Activated CD8-positive, alpha-beta memory T cell treated with anti-CD3 and anti-CD28 coated beads, Interleukin-2, amount 50 U/mL, for 1 hour (primary cell): ENCODE measurements around the gene SRPX2.

ENCODE experiments used
- DNase-seq: peaks from one replicate; pipeline ENCODE4 v3.0.0-alpha.2; 2020; ENCODE audit errors: extremely low read depth

The SRPX2 gene

DNA sequence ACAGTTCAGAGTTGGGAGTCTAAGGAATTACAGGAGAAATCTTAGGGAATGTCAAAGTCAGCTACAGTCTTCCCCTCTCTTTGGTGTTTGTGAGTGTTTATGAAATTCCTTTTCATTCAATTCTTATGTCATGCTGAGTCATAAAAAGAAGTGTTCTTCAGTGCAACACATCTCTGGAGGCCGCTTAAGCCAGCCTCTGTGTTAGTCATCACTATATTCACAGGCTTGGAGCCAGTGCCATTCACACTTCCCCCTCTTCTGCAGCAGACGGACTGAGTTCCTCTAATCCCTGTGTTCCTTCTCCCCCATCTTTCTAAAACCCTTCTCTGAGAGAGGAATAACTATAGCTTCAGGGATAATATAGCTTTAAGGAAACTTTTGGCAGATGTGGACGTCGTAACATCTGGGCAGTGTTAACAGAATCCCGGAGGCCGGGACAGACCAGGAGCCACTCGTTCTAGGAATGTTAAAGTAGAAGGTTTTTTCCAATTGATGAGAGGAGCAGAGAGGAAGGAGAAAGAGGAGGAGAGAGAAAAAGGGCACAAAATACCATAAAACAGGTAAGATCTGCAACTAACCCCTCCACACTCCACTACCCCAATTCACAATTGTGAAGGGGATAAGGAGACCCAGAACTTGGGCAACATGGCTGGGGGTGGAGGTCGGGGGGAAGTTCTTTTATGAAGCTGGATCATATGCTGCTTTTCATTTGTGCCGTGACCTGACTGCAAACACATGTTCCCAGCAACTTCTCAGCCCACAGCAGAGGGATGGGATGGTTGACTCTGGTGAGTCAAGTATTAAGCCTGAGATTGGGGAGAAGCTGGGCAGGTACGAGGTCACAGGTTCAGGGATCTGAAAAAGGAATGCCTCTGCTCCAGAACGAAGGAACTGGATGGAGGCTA is at the start of gene SRPX2:
TSS of gene SRPX2 (plus strand) at position 244 of the 905 bp plus-strand sequence. CDS start 2,124 bp downstream, outside the sequence.
- DNase-seq: no peak

DNA sequence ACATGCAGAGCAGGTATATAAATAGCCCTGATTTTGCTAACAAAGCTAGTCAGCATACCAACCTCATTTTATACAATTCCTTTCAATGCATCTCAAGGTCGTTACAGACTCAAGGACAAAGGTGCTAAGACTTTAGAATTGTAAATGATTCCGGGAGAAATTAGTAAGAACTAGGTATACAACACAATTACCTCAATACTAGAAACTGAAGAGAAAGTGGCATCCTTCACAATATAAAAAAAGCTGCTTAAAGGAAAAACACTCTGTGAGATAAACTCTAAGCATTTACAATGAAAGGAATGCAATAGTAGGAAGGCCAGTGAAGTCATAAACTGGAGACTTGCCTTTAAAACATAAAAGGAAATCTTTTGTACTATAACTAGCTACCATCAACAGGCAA is 47.4 kb upstream of the SRPX2 start:
- DNase-seq: no peak

DNA sequence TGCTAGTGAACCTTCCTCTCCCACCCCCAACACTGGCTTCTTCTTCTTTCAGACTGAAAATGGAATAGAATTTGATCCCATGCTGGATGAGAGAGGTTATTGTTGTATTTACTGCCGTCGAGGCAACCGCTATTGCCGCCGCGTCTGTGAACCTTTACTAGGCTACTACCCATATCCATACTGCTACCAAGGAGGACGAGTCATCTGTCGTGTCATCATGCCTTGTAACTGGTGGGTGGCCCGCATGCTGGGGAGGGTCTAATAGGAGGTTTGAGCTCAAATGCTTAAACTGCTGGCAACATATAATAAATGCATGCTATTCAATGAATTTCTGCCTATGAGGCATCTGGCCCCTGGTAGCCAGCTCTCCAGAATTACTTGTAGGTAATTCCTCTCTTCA is 44.5 kb upstream of the SRPX2 start:
- DNase-seq: no peak

DNA sequence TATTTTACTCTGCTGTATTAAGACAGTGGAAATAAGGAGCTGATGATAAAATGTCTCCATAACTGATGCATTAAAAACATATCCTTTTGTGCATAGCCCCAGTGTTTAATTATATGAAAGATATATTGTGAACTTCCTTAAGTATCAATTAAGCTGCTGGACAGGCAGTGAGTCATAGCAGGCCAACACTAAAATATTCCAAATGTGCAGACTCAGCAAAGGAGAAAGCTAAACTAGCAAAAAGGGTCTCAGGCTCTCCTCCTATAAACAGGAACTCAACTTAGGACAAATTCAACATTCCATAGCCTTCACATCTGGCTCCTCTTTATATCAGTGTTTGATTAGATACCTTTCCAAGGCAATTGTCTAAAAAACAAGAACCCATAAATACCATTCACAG is 43.7 kb upstream of the SRPX2 start:
- no peak for DNase-seq

- DNase-seq: no peak
These were observed 43.2 kb upstream of the SRPX2 start for GRCh38 chrX:100600758-100601157.

DNA sequence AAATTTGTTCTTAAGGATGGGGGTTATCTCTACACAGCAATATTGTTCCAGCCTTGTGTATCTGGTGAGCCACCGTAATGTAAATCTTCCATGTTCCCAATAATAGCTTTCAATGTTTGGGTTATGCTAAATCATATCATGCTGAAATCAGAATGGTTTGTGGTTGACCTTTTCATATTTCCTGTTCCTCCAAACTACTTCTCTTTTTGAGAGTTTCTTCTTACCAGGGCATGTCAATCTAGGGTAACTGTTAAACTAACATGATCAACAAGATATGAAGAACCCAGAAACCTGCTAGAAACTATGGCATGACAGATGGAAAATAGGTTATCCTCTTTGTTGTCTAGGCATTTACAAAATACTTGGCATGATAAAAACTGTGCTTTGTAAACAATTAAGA is 37.2 kb upstream of the SRPX2 start:
- no peak for DNase-seq

GRCh38 chrX:100609591-100609990 is 34.4 kb upstream of the SRPX2 start:
- DNase-seq: no peak

DNA sequence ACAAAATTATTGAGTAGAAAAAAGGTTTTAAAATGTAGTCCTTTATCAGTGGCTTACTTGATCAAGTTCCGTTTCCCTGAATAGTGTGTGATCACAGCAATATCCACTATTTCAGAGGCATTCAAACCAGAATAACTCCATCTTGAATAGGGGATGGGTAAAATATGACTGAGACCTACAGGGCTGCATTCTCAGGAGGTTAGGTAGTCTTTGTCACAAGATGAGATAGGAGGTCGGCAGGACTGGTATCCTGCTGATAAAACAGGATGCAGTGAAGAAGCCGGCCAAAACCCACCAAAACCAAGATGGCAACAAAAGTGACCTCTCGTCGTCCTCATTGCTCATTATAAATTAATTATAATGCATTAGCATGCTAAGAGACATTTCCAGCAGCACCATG is 32.0 kb upstream of the SRPX2 start:
- no peak for DNase-seq

DNA sequence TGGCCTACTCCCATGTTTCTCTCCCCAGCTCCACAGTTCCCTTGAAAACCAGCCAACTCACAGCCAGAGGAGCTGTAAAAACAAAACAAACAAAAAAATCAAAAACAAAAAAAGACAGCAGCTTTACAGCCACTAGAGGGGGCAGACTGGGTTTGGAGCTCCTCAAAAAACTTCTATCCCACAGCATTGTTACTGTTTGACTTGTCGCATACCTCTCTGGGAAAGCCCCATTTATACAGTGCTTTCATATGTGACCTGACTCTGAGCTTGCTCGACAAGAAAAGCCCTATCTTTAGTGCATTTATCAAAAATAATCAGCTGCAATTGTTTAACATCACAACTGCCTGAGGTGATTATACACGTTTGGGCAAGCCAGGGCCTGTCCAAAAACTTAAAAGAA is 29.0 kb upstream of the SRPX2 start:
- DNase-seq: no peak

GRCh38 chrX:100623001-100623400 is 21.0 kb upstream of the SRPX2 start:
- DNase-seq: no peak

DNA sequence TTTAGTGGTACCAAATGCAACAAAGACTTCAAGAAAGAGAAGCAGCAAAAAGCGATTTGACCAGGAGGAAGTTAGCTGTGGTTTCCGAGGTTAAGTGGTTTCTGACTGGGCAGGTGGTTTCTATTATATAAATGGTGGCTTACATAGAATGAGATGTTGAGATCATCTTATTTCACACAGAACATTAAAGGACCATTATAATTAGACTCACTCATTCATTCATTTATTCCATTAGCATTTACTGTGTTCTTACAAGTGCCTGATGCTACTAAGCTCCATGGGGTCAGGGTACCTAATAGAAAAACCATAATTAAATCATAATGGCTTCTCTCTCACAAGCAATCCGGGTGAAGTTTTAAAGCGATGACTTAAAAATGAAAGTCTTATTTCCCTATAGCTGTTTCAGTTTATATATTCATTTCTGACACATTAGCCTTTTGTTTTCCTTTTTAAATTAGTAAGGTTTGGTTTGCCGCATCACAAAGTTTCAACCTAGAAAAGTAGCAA is 18.0 kb upstream of the SRPX2 start:
- no peak for DNase-seq

- no peak for DNase-seq
These were observed 9.0 kb upstream of the SRPX2 start for GRCh38 chrX:100635040-100635439.

GRCh38 chrX:100635989-100636320 is 8.0 kb upstream of the SRPX2 start:
- no peak for DNase-seq

DNA sequence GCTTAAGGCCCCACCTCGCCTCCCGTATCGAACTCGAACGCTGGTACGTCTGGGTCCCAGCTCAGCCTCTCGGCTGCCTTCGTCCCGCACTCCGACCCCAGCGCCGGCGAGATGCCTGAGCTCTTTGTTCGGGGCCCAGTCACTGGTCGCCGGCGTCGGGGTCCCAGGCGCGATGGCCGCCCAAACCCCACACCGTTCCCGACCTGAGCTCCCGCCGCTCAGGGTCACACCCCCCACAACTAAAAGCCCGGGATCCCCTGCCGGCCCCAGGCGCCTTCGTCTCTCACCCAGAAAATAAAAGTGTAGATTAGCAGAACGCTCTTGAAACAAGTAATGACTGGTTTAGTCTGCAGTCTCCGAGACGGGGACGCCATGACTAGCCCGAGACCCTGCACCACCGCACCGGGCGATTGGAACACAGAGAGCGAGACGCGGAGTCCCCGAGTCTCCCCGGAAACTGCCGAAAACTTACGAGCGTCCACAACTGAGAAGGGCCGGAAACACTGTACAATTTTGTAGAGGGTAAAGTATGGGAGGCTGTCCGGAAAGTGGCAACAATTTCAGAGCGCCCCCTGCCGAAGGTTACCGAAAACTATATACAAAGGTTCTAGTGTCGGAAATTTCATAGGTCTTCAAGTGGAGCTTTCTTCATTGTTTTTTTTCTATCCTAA is 7.5 kb upstream of the SRPX2 start, which contains the start of gene TSPAN6:
TSS of gene TSPAN6 (minus strand) at position 486 of the 671 bp plus-strand sequence. CDS start at position 374, 112 bp downstream.
- DNase-seq: peak; percentile 29

GRCh38 chrX:100642290-100642689 is 1.7 kb upstream of the SRPX2 start:
- no peak for DNase-seq

DNA sequence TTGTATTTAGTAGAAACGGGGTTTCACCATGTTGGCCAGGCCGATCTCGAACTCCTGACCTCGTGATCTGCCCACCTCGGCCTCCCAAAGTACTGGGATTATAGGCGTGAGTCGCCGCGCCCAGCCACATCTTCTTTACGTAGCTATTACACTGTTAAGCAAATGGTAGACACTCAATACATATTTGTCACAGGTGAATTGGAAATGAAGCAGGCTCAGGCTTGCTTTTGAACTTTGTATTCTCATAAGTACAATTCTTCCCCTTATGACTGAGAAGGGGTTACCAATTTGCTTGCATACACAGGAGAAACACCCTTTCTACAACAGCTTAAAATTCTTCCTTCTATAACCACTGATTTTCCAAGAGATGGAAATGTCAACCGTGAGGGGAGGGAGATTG is 787 bp upstream of the SRPX2 start:
- no peak for DNase-seq

DNA sequence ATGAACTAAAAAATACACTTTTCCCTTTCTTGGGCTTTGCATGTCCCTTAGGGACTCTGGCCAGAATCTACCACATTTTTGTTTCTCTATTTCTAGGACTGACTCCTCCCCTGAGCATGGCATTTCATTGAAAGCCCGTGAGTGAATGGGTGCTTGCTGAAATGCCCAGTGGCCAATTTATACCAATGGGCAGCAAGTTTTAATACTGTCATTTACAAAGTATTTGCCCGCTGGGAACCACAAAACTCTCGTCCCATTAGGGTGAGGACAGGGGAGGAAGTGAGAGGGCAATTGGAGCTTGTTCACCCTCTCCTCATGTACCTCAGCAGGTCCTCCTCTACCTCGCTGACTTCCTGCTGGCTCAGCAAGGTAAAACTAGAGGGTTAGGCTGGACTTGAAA is 1.1 kb downstream of the SRPX2 start:
- no peak for DNase-seq

GRCh38 chrX:100647095-100647494 is 3.1 kb downstream of the SRPX2 start:
- DNase-seq: no peak

- no peak for DNase-seq
These were observed 3.7 kb downstream of the SRPX2 start for GRCh38 chrX:100647739-100648138.

DNA sequence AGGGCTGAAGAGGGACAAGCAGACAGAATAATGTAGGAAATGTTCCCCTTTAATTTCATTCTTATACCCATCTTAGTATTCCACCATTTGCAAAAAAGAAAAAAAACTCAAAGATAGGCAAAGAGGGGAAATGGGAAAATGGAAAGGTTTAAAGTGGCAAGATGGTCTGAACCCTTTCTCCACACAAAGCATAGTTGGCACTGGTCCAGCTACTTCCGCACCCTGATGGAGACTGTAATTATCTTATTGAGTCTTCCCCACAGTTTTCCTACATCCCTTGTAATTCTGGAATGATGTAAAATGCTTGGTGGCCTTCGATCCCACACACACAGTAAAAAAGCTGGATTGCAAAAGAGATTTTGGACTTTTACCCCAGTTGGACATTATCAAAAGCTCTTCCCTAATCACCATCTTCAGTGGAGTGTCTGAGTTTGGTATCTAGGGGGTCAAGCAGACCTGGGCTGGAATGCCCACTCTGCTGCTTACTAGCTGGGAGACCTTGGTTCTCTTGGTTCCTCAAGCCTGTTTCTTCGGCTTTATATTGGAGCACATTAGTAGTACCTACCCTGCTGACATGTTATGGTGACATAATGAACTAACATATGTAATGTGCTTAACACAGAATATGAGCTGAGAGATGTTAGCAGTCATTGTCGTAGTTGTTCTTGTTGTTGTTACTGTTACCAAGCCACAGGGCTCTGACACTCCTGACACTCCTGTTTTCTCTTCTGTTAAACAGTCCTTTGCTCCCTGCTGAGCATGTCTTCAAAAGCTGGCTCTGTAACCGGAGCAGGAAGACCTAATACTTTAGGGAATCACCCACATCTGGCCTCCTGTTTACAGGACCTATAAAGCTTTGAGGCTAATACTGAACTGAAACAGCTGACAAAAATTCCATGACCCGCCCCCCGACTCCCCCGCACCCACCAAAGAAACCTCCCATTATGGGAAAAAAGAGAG is 4.7 kb downstream of the SRPX2 start:
- no peak for DNase-seq

DNA sequence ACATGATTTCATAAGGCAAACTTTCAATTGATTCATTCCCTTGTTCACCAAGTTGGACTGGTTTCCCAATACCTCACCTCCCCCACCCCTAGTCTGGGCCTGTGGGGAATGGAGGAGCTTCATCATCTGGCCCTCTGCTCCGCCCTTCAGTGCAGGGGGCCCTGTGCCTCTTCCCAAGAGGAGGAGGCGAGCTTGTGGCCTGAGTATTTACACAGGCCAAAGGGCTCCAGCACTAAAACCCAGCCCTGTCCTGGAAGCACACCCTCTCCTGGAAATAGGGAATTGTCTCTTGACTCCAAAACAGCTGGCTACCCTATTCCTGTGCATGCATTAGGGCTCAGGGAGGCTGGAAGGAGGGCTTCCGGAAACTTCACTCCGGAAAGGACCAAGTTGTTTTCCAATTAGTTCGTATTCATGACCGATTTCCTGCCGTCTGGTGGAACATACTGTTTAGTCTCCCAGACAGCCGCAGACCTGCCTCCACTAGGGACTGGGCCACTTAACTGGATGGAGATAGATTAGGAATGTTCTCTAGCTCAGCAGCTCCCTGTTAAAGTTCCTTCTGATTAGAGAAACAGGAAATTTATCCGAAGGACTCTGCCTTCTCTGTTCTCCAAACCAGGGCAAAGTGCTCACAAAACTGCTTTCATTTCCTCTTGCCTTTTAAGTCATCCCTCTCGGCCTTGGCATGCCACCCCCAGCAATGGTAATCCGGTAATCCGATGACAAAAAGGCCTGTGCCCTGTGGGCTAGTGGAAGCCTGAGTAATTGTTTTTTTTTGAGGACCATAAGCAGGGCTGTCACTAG is 5.8 kb downstream of the SRPX2 start:
- no peak for DNase-seq
